GM21360 (cell line): ENCODE results near the gene AKR7A2.

Experiments
- ATAC-seq: cut with Tn5 transposase; IDR thresholded peaks from one replicate; pipeline ENCODE4 v1.9.1; 2021; ENCODE audit warnings: mild to moderate bottlenecking, moderate library complexity; ENCODE audit not compliant: unreplicated experiment

The AKR7A2 gene

GRCh38 chr1:19311931-19312781 is at the start of gene AKR7A2, which contains the start of gene SLC66A1:
TSS of gene AKR7A2 (minus strand) at chr1:19312144. CDS start at chr1:19312124, 20 bp downstream.
TSS of gene SLC66A1 (plus strand) at chr1:19312326. CDS start at chr1:19317678, 5,352 bp downstream.
- ATAC-seq: peak; percentile 57

GRCh38 chr1:19360843-19361610 is 49.1 kb upstream of the AKR7A2 start:
- ATAC-seq: no peak

- ATAC-seq: no peak
These were observed 48.5 kb upstream of the AKR7A2 start for GRCh38 chr1:19360432-19360831.

GRCh38 chr1:19360016-19360415 is 48.1 kb upstream of the AKR7A2 start:
- ATAC-seq: no peak

- no peak for ATAC-seq
These were observed 47.4 kb upstream of the AKR7A2 start for GRCh38 chr1:19359357-19359756.

- ATAC-seq: no peak
These were observed 46.8 kb upstream of the AKR7A2 start for GRCh38 chr1:19358710-19359109.

GRCh38 chr1:19357299-19357986 is 45.5 kb upstream of the AKR7A2 start:
- no peak for ATAC-seq

- no peak for ATAC-seq
These were observed 44.3 kb upstream of the AKR7A2 start for GRCh38 chr1:19356266-19356665.

GRCh38 chr1:19354531-19354981 is 42.6 kb upstream of the AKR7A2 start:
- ATAC-seq: no peak

GRCh38 chr1:19353596-19353995 is 41.7 kb upstream of the AKR7A2 start:
- ATAC-seq: no peak

GRCh38 chr1:19352839-19353238 is 40.9 kb upstream of the AKR7A2 start:
- no peak for ATAC-seq

- no peak for ATAC-seq
These were observed 39.9 kb upstream of the AKR7A2 start for GRCh38 chr1:19351873-19352272.

GRCh38 chr1:19350566-19350965 is 38.6 kb upstream of the AKR7A2 start:
- no peak for ATAC-seq

- no peak for ATAC-seq
These were observed 38.1 kb upstream of the AKR7A2 start for GRCh38 chr1:19349999-19350398.

GRCh38 chr1:19348441-19349198 is 36.7 kb upstream of the AKR7A2 start:
- no peak for ATAC-seq

- no peak for ATAC-seq
These were observed 35.7 kb upstream of the AKR7A2 start for GRCh38 chr1:19347533-19348172.

GRCh38 chr1:19346026-19346425 is 34.1 kb upstream of the AKR7A2 start:
- no peak for ATAC-seq

GRCh38 chr1:19345391-19345790 is 33.4 kb upstream of the AKR7A2 start:
- no peak for ATAC-seq

GRCh38 chr1:19344831-19345230 is 32.9 kb upstream of the AKR7A2 start:
- no peak for ATAC-seq

GRCh38 chr1:19344372-19344810 is 32.4 kb upstream of the AKR7A2 start:
- ATAC-seq: no peak
